Testis (tissue), 3 donors: ENCODE data around the gene ENTREP1. TPM values are rescaled to one million over a fixed set of nuclear protein-coding genes. Genes with fewer than 3 reads are reported as not detected.

Experiments used
- DNase-seq: peaks from one replicate; pipeline ENCODE4 v3.0.0-alpha.2; 2019
- H3K27ac ChIP-seq, 2 donors: fragments of 200-600 bp; sonication (generic); one replicate each; pipeline ENCODE4 v1.5.1; 2019
- H3K27me3 ChIP-seq: fragments of 200-600 bp; sonication (generic); one replicate; pipeline ENCODE4 v1.5.1; 2019
- H3K36me3 ChIP-seq: fragments of 200-600 bp; sonication (generic); one replicate; pipeline ENCODE4 v1.5.1; 2017; ENCODE audit warnings: low read depth; ENCODE audit errors: missing control alignments
- H3K4me1 ChIP-seq: fragments of 200-600 bp; sonication (generic); one replicate; pipeline ENCODE4 v1.5.1; 2019
- H3K4me3 ChIP-seq, 2 donors: fragments of 200-600 bp; sonication (generic); one replicate each; pipeline ENCODE4 v1.5.1; 2017 to 2019
- H3K9me3 ChIP-seq: fragments of 200-600 bp; sonication (generic); one replicate; pipeline ENCODE4 v1.5.1; 2017
- CTCF ChIP-seq, 3 experiments: fragments of 450-650 bp in 2 of 3; fragments of 200-600 bp in 1 of 3; sonication (generic) in 1 of 3; IDR thresholded peaks; one replicate each; pipeline ENCODE4 v1.5.1; 2016 to 2019; ENCODE audit warnings: antibody characterized with exemption in 3 of 3, mild to moderate bottlenecking in 2 of 3, moderate library complexity in 1 of 3
- POLR2A ChIP-seq: fragments of 450-650 bp; IDR thresholded peaks from one replicate; pipeline ENCODE4 v1.6.1; 2017; ENCODE audit warnings: antibody characterized with exemption, mild to moderate bottlenecking, moderate library complexity
- WGBS, 2 donors: methylation state at CpG; one replicate each; pipeline ENCODE4 v1.1.5; 2018; 5-methylcytosine and 5-hydroxymethylcytosine counted together
- intact Hi-C: fragments of 100-400 bp; cut with DNase I; formaldehyde crosslinking; loops from one replicate; pipeline ENCODE4 v1.15.1; 2023; ENCODE audit warnings: low total_unique reads
- polyA plus RNA-seq: library from polyadenylated mRNA; stranded (reverse); fragments of 350-450 nt; fragmentation: Illumina TruSeq; extraction: RNeasy Lipid Tissue Mini Kit (QIAGEN cat#74804); gene quantifications from one replicate; pipeline ENCODE4 v1.2.3, GENCODE V29; 2014; ENCODE audit warnings: low read depth, low replicate concordance; ENCODE audit not compliant: insufficient read depth
- total RNA-seq, 2 donors: library from RNA; depleted of rRNA; stranded (reverse); fragments of >200 nt; gene quantifications; one replicate each; pipeline ENCODE4 v1.2.3, GENCODE V29; 2016

ENTREP1 gene
- total and polyA plus RNA-seq, 3 donors from 2014 or later, result 5.2 to 7.9 (median 5.9) TPM

GRCh38 chr9:69355232-69355631, 30.2 kb downstream of the ENTREP1 start:
- intact Hi-C loops, result no loop called here
- H3K4me3 ChIP-seq, result no peak overlapping the region
- no peaks in the 10 kb centered on the region for H3K9me3 ChIP-seq
- no peaks in the 10 kb centered on the region for H3K36me3 ChIP-seq
- H3K4me1 ChIP-seq, result no peaks in the 10 kb centered on the region
- no peak overlapping the region for H3K27ac ChIP-seq
- 97 to 98% methylated on average over 1 of the region's 1 CpG for WGBS, 2 donors
- no peak for TF ChIP-seq CTCF (IDR thresholded peaks at IDR 0.05)
- no peak for TF ChIP-seq POLR2A
- no peak for DNase-seq
- no peaks in the 10 kb centered on the region for H3K27me3 ChIP-seq

GRCh38 chr9:69357030-69357775, 32.2 kb downstream of the ENTREP1 start:
- Histone ChIP-seq H3K4me1 (no peaks in the 10 kb centered on the region), H3K27ac (no peak overlapping the region), H3K4me3 (no peak overlapping the region), H3K9me3 (no peaks in the 10 kb centered on the region), H3K27me3 (no peaks in the 10 kb centered on the region), H3K36me3 (no peaks in the 10 kb centered on the region)
- intact Hi-C loops, result no loop called here
- DNase-seq, result no peak
- 74 to 76% methylated on average over 3 of the region's 3 CpGs for WGBS, 2 donors
- TF ChIP-seq POLR2A (no peak), CTCF (IDR thresholded peaks at IDR 0.05) (no peak)

GRCh38 chr9:69357821-69358220, 32.8 kb downstream of the ENTREP1 start:
- Histone ChIP-seq H3K27ac (no peak overlapping the region), H3K9me3 (no peaks in the 10 kb centered on the region), H3K27me3 (no peaks in the 10 kb centered on the region), H3K36me3 (no peaks in the 10 kb centered on the region), H3K4me3 (no peak overlapping the region), H3K4me1 (no peaks in the 10 kb centered on the region)
- DNase-seq, result no peak
- no peak for TF ChIP-seq POLR2A
- no peak for TF ChIP-seq CTCF (IDR thresholded peaks at IDR 0.05)
- 90 to 96% methylated on average over 4 of the region's 4 CpGs for WGBS, 2 donors
- intact Hi-C loops, result no loop called here

GRCh38 chr9:69363191-69363590, 38.2 kb downstream of the ENTREP1 start:
- Histone ChIP-seq H3K4me1 (no peaks in the 10 kb centered on the region), H3K36me3 (no peaks in the 10 kb centered on the region), H3K4me3 (no peak overlapping the region), H3K27me3 (no peaks in the 10 kb centered on the region), H3K27ac (no peak overlapping the region), H3K9me3 (no peaks in the 10 kb centered on the region)
- no peak for DNase-seq
- intact Hi-C loops, result no loop called here
- WGBS, 2 donors, result 56 to 62% methylated on average over 1 of the region's 1 CpG
- TF ChIP-seq CTCF (IDR thresholded peaks at IDR 0.05) (no peak), POLR2A (no peak)
